Naive thymus-derived CD4-positive, alpha-beta T cell (primary cell): ENCODE results near the gene FER. TPM values are rescaled to one million over a fixed set of nuclear protein-coding genes. Genes with fewer than 3 reads are reported as not detected.

Experiments
- ATAC-seq: fragments of 150-1000 bp; cut with Tn5 transposase; 2 replicates; pipeline ENCODE4 v1.10.0; 2021; ENCODE audit warnings: mild to moderate bottlenecking, moderate library complexity
- CTCF ChIA-PET: fragments of 350-600 bp; sonication (Branson Sonifier 250); formaldehyde crosslinking; loops from one replicate; lab custom pipeline; 2021; ENCODE audit warnings: antibody characterized with exemption; lab: Charles Lee
- POLR2A ChIA-PET: fragments of 350-600 bp; sonication (Branson Sonifier 250); formaldehyde crosslinking; loops from one replicate; lab custom pipeline; 2021; ENCODE audit warnings: antibody characterized with exemption, inconsistent platforms; lab: Charles Lee
- DNase-seq, 9 donors: peaks; one replicate each; pipeline versions ENCODE4 v3.0.0 to v3.0.0-alpha.2; 2020 to 2022; ENCODE audit warnings: mixed read lengths in 1 of 9
- H3K27ac ChIP-seq: one replicate; pipeline ENCODE4 v1.7.0; 2013; ENCODE audit warnings: mild to moderate bottlenecking, low read depth, low read length, moderate library complexity
- H3K27me3 ChIP-seq, 2 donors: one replicate each; pipeline ENCODE4 v1.7.0; 2013; ENCODE audit warnings: low read length in 2 of 2, mild to moderate bottlenecking in 2 of 2, moderate library complexity in 2 of 2; ENCODE audit not compliant: control insufficient read depth in 2 of 2, insufficient read depth in 2 of 2
- H3K36me3 ChIP-seq, 3 experiments: 1 replicate in 2 of 3; 2 replicates in 1 of 3; pipeline ENCODE4 v1.7.0; 2013; ENCODE audit warnings: low read length in 3 of 3, mild to moderate bottlenecking in 3 of 3, moderate library complexity in 1 of 3; ENCODE audit not compliant: insufficient read depth in 3 of 3, control insufficient read depth in 2 of 3
- H3K4me1 ChIP-seq, 2 donors: one replicate each; pipeline ENCODE4 v1.7.0; 2013; ENCODE audit warnings: low read length in 2 of 2, mild to moderate bottlenecking in 2 of 2, moderate library complexity in 1 of 2; ENCODE audit not compliant: control insufficient read depth in 2 of 2, insufficient read depth in 2 of 2
- H3K4me3 ChIP-seq: 2 replicates; pipeline ENCODE4 v1.7.0; 2013; ENCODE audit warnings: mild to moderate bottlenecking, low read length
- H3K9me3 ChIP-seq, 3 experiments: 1 replicate in 2 of 3; 2 replicates in 1 of 3; pipeline ENCODE4 v1.7.0; 2013; ENCODE audit warnings: low read length in 3 of 3; ENCODE audit not compliant: control insufficient read depth in 2 of 3
- H3K27ac Mint-ChIP-seq, 9 donors: one replicate each; pipeline ENCODE4 v1.8.0; 2020 to 2022; ENCODE audit warnings: mixed read lengths in 9 of 9, mild to moderate bottlenecking in 8 of 9, moderate library complexity in 5 of 9, inconsistent platforms in 2 of 9
- H3K27me3 Mint-ChIP-seq, 5 donors: one replicate each; pipeline ENCODE4 v1.8.0; 2021 to 2022; ENCODE audit warnings: mixed read lengths in 5 of 5, mild to moderate bottlenecking in 1 of 5
- H3K36me3 Mint-ChIP-seq, 5 donors: one replicate each; pipeline ENCODE4 v1.8.0; 2020 to 2022; ENCODE audit warnings: mixed read lengths in 5 of 5, mild to moderate bottlenecking in 3 of 5, inconsistent platforms in 1 of 5
- H3K4me1 Mint-ChIP-seq, 7 donors: one replicate each; pipeline ENCODE4 v1.8.0; 2020 to 2022; ENCODE audit warnings: mixed read lengths in 7 of 7, mild to moderate bottlenecking in 3 of 7, inconsistent platforms in 1 of 7
- H3K4me3 Mint-ChIP-seq, 10 donors: one replicate each; pipeline ENCODE4 v1.8.0; 2020 to 2022; ENCODE audit warnings: mild to moderate bottlenecking in 10 of 10, mixed read lengths in 10 of 10, moderate library complexity in 6 of 10, inconsistent platforms in 2 of 10
- H3K9me3 Mint-ChIP-seq, 11 donors: one replicate each; pipeline ENCODE4 v1.8.0; 2020 to 2022; ENCODE audit warnings: mixed read lengths in 11 of 11, mild to moderate bottlenecking in 4 of 11, inconsistent platforms in 1 of 11, moderate library complexity in 1 of 11
- intact Hi-C, 2 donors: fragments of 100-400 bp; cut with micrococcal nuclease; formaldehyde crosslinking; loops; one replicate each; pipeline ENCODE4 v1.15.1; 2023
- polyA plus RNA-seq, 2 donors: library from polyadenylated mRNA; unstranded; fragments of 300-500 nt; fragmentation: Illumina TruSeq; gene quantifications; one replicate each; pipeline ENCODE4 v1.2.3, GENCODE V29; 2021
- total RNA-seq, 6 experiments: library from RNA in 5 of 6; stranded (reverse) in 5 of 6; gene quantifications; 1 replicate in 5 of 6; 2 replicates in 1 of 6; pipeline ENCODE4 v1.2.3 and lab custom pipeline; 2021 to 2026

Gene FER
- total and polyA plus RNA-seq, 7 experiments from 2014 or later = 2.7 to 17.6 (median 13.8) TPM

DNA sequence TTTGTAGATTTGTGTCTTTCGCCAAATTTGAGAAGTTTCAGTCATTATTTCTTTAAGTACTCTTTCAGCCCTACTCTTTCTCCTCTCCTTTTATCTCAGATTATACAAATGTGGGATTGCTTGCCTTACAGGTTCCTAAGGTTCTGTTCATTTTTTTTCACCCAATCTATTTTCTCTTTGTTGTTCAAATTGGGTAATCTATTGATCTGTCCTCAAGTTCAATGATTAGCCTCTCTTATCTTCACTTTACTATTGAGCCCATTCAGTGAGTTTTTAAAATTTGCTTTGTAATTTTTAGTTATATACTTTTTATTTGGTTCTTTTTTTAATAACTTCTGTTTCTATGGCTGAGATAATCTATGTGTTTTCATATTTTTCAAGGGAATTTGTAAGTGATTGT, 282.1 kb downstream of the FER start:
- Histone ChIP-seq H3K4me1 (no peaks in the 10 kb centered on the region), H3K36me3 (no peaks in the 10 kb centered on the region), H3K4me3 (no peak overlapping the region), H3K27ac (no peak overlapping the region), H3K9me3 (no peaks in the 10 kb centered on the region), H3K27me3 (no peaks in the 10 kb centered on the region)
- Mint-ChIP-seq H3K4me3 (no peak overlapping the region), H3K27me3 (no peaks in the 10 kb centered on the region), H3K36me3 (peaks cover 0 to 5% (median 0%) of the 10 kb centered on the region in 5 donors), H3K9me3 (no peaks in the 10 kb centered on the region), H3K27ac (no peak overlapping the region), H3K4me1 (no peaks in the 10 kb centered on the region)
- DNase-seq = no peak
- ChIA-PET POLR2A (no interaction called here), CTCF (no interaction called here)
- no peak for ATAC-seq
- intact Hi-C loops = no loop called here

- Mint-ChIP-seq H3K9me3 (no peaks in the 10 kb centered on the region), H3K27me3 (no peaks in the 10 kb centered on the region), H3K27ac (no peak overlapping the region), H3K36me3 (peaks cover 0 to 5% (median 0%) of the 10 kb centered on the region in 5 donors), H3K4me1 (no peaks in the 10 kb centered on the region), H3K4me3 (no peak overlapping the region)
- Histone ChIP-seq H3K4me3 (no peak overlapping the region), H3K27ac (no peak overlapping the region), H3K4me1 (no peaks in the 10 kb centered on the region), H3K27me3 (no peaks in the 10 kb centered on the region), H3K9me3 (no peaks in the 10 kb centered on the region), H3K36me3 (no peaks in the 10 kb centered on the region)
- POLR2A ChIA-PET = no interaction called here
- CTCF ChIA-PET = no interaction called here
- no peak for ATAC-seq
- no peak for DNase-seq
- intact Hi-C loops = no loop called here
Observed at GRCh38 chr5:109030360-109031143, 282.9 kb downstream of the FER start.

- no peak for DNase-seq
- H3K27me3 ChIP-seq = no peaks in the 10 kb centered on the region
- Mint-ChIP-seq H3K27me3 (no peaks in the 10 kb centered on the region), H3K9me3 (no peaks in the 10 kb centered on the region), H3K4me1 (no peaks in the 10 kb centered on the region), H3K36me3 (peaks cover 0 to 11% (median 5%) of the 10 kb centered on the region in 5 donors), H3K4me3 (no peak overlapping the region), H3K27ac (no peak overlapping the region)
- H3K9me3 ChIP-seq = no peaks in the 10 kb centered on the region
- no peak for ATAC-seq
- H3K4me3 ChIP-seq = no peak overlapping the region
- H3K36me3 ChIP-seq = no peaks in the 10 kb centered on the region
- ChIA-PET CTCF (no interaction called here), POLR2A (no interaction called here)
- no peaks in the 10 kb centered on the region for H3K4me1 ChIP-seq
- no peak overlapping the region for H3K27ac ChIP-seq
- intact Hi-C loops = no loop called here
Observed at GRCh38 chr5:109034306-109034705, 286.6 kb downstream of the FER start.

- ATAC-seq = no peak
- CTCF ChIA-PET = no interaction called here
Observed at GRCh38 chr5:109035436-109035835, 287.7 kb downstream of the FER start.

DNA sequence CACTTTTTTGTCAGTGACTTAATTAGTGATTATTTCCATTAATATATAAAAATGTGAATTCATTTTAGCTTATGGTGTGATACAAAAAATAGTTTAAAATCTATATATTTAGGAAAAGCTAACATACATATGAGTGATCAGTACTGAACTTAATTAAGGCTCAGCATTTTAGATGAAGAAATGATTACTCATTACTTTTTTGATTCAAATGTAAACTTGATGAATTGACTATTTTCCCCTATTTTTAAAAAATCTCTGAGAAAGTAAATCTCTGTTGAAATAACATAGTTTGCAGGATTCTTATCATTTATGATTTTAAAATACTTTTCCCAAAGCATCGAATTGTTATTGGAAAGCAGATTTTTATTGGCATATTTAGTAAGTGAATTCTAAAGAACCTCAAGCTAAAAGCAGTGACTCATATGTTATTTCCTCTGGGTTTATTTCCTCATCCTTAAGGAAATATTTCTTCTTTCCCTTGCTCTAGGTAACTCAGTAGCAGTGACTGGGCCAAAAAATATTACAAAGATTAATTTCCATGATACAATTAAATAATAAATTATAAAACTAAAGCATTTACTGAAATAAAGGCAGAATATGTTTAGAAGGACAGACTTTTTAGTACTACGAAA, 290.6 kb downstream of the FER start:
- Mint-ChIP-seq H3K4me3 (no peak overlapping the region), H3K27ac (no peak overlapping the region), H3K36me3 (peaks cover 0 to 11% (median 0%) of the 10 kb centered on the region in 5 donors), H3K27me3 (no peaks in the 10 kb centered on the region), H3K9me3 (no peaks in the 10 kb centered on the region), H3K4me1 (no peaks in the 10 kb centered on the region)
- no peaks in the 10 kb centered on the region for H3K9me3 ChIP-seq
- intact Hi-C loops = no loop called here
- H3K27ac ChIP-seq = no peak overlapping the region
- no peak overlapping the region for H3K4me3 ChIP-seq
- H3K36me3 ChIP-seq = no peaks in the 10 kb centered on the region
- DNase-seq = no peak
- no peaks in the 10 kb centered on the region for H3K27me3 ChIP-seq
- POLR2A ChIA-PET = no interaction called here
- ATAC-seq = no peak
- CTCF ChIA-PET = no interaction called here
- H3K4me1 ChIP-seq = no peaks in the 10 kb centered on the region

More at GRCh38 chr5:109035436-109035835, 287.7 kb downstream of the FER start:
- H3K4me1 ChIP-seq = no peaks in the 10 kb centered on the region
- intact Hi-C loops = no loop called here
- H3K36me3 ChIP-seq = no peaks in the 10 kb centered on the region
- DNase-seq = no peak
- no peaks in the 10 kb centered on the region for H3K9me3 ChIP-seq
- Mint-ChIP-seq H3K27ac (no peak overlapping the region), H3K9me3 (no peaks in the 10 kb centered on the region), H3K4me1 (no peaks in the 10 kb centered on the region), H3K4me3 (no peak overlapping the region), H3K36me3 (peaks cover 0 to 11% (median 2%) of the 10 kb centered on the region in 5 donors), H3K27me3 (no peaks in the 10 kb centered on the region)
- H3K27me3 ChIP-seq = no peaks in the 10 kb centered on the region
- H3K4me3 ChIP-seq = no peak overlapping the region
- POLR2A ChIA-PET = no interaction called here
- H3K27ac ChIP-seq = no peak overlapping the region

GRCh38 chr5:109041317-109041716, 293.6 kb downstream of the FER start:
- H3K4me1 ChIP-seq = no peaks in the 10 kb centered on the region
- Mint-ChIP-seq H3K4me3 (no peak overlapping the region), H3K27ac (no peak overlapping the region), H3K4me1 (no peaks in the 10 kb centered on the region), H3K9me3 (no peaks in the 10 kb centered on the region), H3K27me3 (no peaks in the 10 kb centered on the region), H3K36me3 (peaks cover 0 to 19% (median 4%) of the 10 kb centered on the region in 5 donors)
- no peak overlapping the region for H3K27ac ChIP-seq
- no peaks in the 10 kb centered on the region for H3K9me3 ChIP-seq
- ChIA-PET POLR2A (no interaction called here), CTCF (interaction anchor here (0.7 kb wide), 1 partner anchor 52 kb away, joined by 4 read pairs; no protein-coding TSS in a partner anchor)
- intact Hi-C loops = no loop called here
- H3K4me3 ChIP-seq = no peak overlapping the region
- no peaks in the 10 kb centered on the region for H3K27me3 ChIP-seq
- H3K36me3 ChIP-seq = no peaks in the 10 kb centered on the region
- ATAC-seq (no peak), DNase-seq (no peak)

- H3K27ac Mint-ChIP-seq = no peak overlapping the region
- Histone ChIP-seq H3K36me3 (no peaks in the 10 kb centered on the region), H3K27me3 (no peaks in the 10 kb centered on the region), H3K4me1 (no peaks in the 10 kb centered on the region), H3K4me3 (no peak overlapping the region), H3K9me3 (no peaks in the 10 kb centered on the region), H3K27ac (no peak overlapping the region)
- ATAC-seq = no peak
- intact Hi-C loops = no loop called here
- H3K9me3 Mint-ChIP-seq = no peaks in the 10 kb centered on the region
- CTCF ChIA-PET = no interaction called here
- no peak overlapping the region for H3K4me3 Mint-ChIP-seq
- peaks cover 0 to 26% (median 3%) of the 10 kb centered on the region in 5 donors for H3K36me3 Mint-ChIP-seq
- no peaks in the 10 kb centered on the region for H3K4me1 Mint-ChIP-seq
- DNase-seq = no peak
- no peaks in the 10 kb centered on the region for H3K27me3 Mint-ChIP-seq
- POLR2A ChIA-PET = no interaction called here
Observed at GRCh38 chr5:109045710-109046109, 298.0 kb downstream of the FER start.
